ENCODE results near the gene NDE1.

DNA sequence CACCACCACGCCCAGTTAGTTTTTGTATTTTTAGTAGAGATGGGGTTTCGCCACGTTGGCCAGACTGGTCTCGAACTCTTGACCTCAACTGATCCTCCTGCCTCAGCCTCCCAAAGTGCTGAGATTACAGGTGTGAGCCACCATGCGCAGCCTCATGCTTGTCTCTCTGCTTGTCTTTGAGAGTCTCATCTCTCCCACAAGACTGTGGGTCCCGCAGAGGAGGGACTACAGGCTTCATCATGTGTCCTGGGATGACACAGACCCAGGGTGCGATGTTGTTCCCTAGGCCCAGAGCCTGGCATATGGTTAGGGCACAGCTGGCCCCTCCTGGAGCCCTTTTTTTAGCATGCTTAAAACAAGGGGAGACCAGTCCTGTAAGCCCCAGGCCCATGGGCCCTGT, 101.9 kb downstream of the NDE1 start:
- TF ChIP-seq, protein P1, sequence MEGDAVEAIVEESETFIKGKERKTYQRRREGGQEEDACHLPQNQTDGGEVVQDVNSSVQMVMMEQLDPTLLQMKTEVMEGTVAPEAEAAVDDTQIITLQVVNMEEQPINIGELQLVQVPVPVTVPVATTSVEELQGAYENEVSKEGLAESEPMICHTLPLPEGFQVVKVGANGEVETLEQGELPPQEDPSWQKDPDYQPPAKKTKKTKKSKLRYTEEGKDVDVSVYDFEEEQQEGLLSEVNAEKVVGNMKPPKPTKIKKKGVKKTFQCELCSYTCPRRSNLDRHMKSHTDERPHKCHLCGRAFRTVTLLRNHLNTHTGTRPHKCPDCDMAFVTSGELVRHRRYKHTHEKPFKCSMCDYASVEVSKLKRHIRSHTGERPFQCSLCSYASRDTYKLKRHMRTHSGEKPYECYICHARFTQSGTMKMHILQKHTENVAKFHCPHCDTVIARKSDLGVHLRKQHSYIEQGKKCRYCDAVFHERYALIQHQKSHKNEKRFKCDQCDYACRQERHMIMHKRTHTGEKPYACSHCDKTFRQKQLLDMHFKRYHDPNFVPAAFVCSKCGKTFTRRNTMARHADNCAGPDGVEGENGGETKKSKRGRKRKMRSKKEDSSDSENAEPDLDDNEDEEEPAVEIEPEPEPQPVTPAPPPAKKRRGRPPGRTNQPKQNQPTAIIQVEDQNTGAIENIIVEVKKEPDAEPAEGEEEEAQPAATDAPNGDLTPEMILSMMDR (IDR thresholded peaks at IDR 0.05) = no peak
- TF ChIP-seq POLR2A (IDR thresholded peaks at IDR 0.05) = no peak
